Gastroesophageal sphincter (tissue), 3 donors: ENCODE data around the gene TENT5A.

Experiments used
- CTCF ChIP-seq, 4 experiments: fragments of 200-600 bp in 2 of 4; fragments of 450-650 bp in 2 of 4; sonication (generic) in 1 of 4; IDR thresholded peaks; one replicate each; pipeline ENCODE4 v1.5.1; 2017 to 2019; ENCODE audit warnings: antibody characterized with exemption in 4 of 4, mild to moderate bottlenecking in 2 of 4, moderate library complexity in 2 of 4
- POLR2A ChIP-seq, 2 donors: fragments of 450-650 bp; IDR thresholded peaks; one replicate each; pipeline ENCODE4 v1.6.1; 2017; ENCODE audit warnings: antibody characterized with exemption in 2 of 2, mild to moderate bottlenecking in 2 of 2, moderate library complexity in 1 of 2

GRCh38 chr6:81790034-81790433, 37.6 kb upstream of the TENT5A start:
- TF ChIP-seq CTCF (IDR thresholded peaks at IDR 0.05) (no peak), POLR2A (IDR thresholded peaks at IDR 0.05) (no peak)
